Liver (tissue), 9 donors: ENCODE data around the gene RPUSD2. TPM values are rescaled to one million over a fixed set of nuclear protein-coding genes. Genes with fewer than 3 reads are reported as not detected.

Source experiments
- DNase-seq: peaks from one replicate; pipeline ENCODE4 v3.0.0-alpha.2; 2017; ENCODE audit warnings: low spot score
- H3K27ac ChIP-seq, 2 donors: one replicate each; pipeline ENCODE4 v1.7.0; 2013; ENCODE audit warnings: inconsistent platforms in 2 of 2, low read length in 2 of 2, control low read depth in 1 of 2, low read depth in 1 of 2, mild to moderate bottlenecking in 1 of 2
- H3K27me3 ChIP-seq, 4 donors: one replicate each; pipeline versions ENCODE4 v1.6.1 to v1.7.0; 2013; ENCODE audit warnings: low read length in 3 of 4, inconsistent platforms in 1 of 4, mild to moderate bottlenecking in 1 of 4, moderate library complexity in 1 of 4; ENCODE audit not compliant: control insufficient read depth in 4 of 4, insufficient read depth in 4 of 4
- H3K36me3 ChIP-seq, 4 donors: one replicate each; pipeline versions ENCODE4 v1.6.1 to v1.7.0; 2013; ENCODE audit warnings: low read length in 3 of 4, mild to moderate bottlenecking in 3 of 4, low read depth in 1 of 4, moderate library complexity in 1 of 4; ENCODE audit not compliant: control insufficient read depth in 4 of 4, insufficient read depth in 3 of 4
- H3K4me1 ChIP-seq, 4 donors: one replicate each; pipeline versions ENCODE4 v1.6.1 to v1.7.0; 2013; ENCODE audit warnings: low read length in 3 of 4, mild to moderate bottlenecking in 3 of 4, moderate library complexity in 1 of 4; ENCODE audit not compliant: control insufficient read depth in 4 of 4, insufficient read depth in 4 of 4
- H3K4me3 ChIP-seq, 3 donors: one replicate each; pipeline versions ENCODE4 v1.6.1 to v1.7.0; 2013; ENCODE audit warnings: low read length in 3 of 3, control low read depth in 1 of 3, low read depth in 1 of 3, mild to moderate bottlenecking in 1 of 3
- H3K9ac ChIP-seq, 2 donors: one replicate each; pipeline ENCODE4 v1.7.0; 2013; ENCODE audit warnings: low read length in 2 of 2, mild to moderate bottlenecking in 2 of 2, moderate library complexity in 2 of 2, control low read depth in 1 of 2, low read depth in 1 of 2
- H3K9me3 ChIP-seq, 4 donors: one replicate each; pipeline versions ENCODE4 v1.6.1 to v1.7.0; 2013; ENCODE audit warnings: low read length in 3 of 4; ENCODE audit not compliant: control insufficient read depth in 4 of 4
- EGR1 ChIP-seq, 2 donors: IDR thresholded peaks; 2 replicates each; pipeline ENCODE4 v1.6.1; 2016 to 2018; ENCODE audit warnings: antibody characterized with exemption in 2 of 2, low read depth in 2 of 2
- FOXA1 ChIP-seq: IDR thresholded peaks from 2 replicates; pipeline ENCODE4 v1.6.1; 2016; ENCODE audit warnings: antibody characterized with exemption
- FOXA2 ChIP-seq: IDR thresholded peaks from 2 replicates; pipeline ENCODE4 v1.6.1; 2016; ENCODE audit warnings: antibody characterized with exemption
- GABPA ChIP-seq, 2 donors: IDR thresholded peaks in 1 of 2; conservative IDR thresholded peaks in 1 of 2; 2 replicates each; pipeline ENCODE4 v1.6.1; 2016; ENCODE audit warnings: antibody characterized with exemption in 2 of 2, mild to moderate bottlenecking in 1 of 2, moderate library complexity in 1 of 2
- HNF4A ChIP-seq, 2 donors: conservative IDR thresholded peaks; 2 replicates each; pipeline ENCODE4 v1.6.1; 2016; ENCODE audit warnings: antibody characterized with exemption in 2 of 2, mild to moderate bottlenecking in 2 of 2
- HNF4G ChIP-seq: IDR thresholded peaks from 2 replicates; pipeline ENCODE4 v1.6.1; 2016; ENCODE audit warnings: antibody characterized with exemption
- MAX ChIP-seq: IDR thresholded peaks from 2 replicates; pipeline ENCODE4 v1.6.1; 2016; ENCODE audit warnings: antibody characterized with exemption
- NR2F2 ChIP-seq: IDR thresholded peaks from 2 replicates; pipeline ENCODE4 v1.6.1; 2016; ENCODE audit warnings: antibody characterized with exemption
- RAD21 ChIP-seq, 2 donors: IDR thresholded peaks; 2 replicates each; pipeline ENCODE4 v1.6.1; 2016; ENCODE audit warnings: antibody characterized with exemption in 2 of 2, mild to moderate bottlenecking in 2 of 2
- REST ChIP-seq: IDR thresholded peaks from 2 replicates; pipeline ENCODE4 v1.6.1; 2016; ENCODE audit warnings: antibody characterized with exemption, mild to moderate bottlenecking
- RXRA ChIP-seq, 2 donors: IDR thresholded peaks; 2 replicates each; pipeline ENCODE4 v1.6.1; 2017 to 2018; ENCODE audit warnings: antibody characterized with exemption in 2 of 2, mild to moderate bottlenecking in 1 of 2
- SP1 ChIP-seq: IDR thresholded peaks from 2 replicates; pipeline ENCODE4 v1.6.1; 2018; ENCODE audit warnings: antibody characterized with exemption, mild to moderate bottlenecking
- TAF1 ChIP-seq: conservative IDR thresholded peaks from 2 replicates; pipeline ENCODE4 v1.6.1; 2016; ENCODE audit warnings: antibody characterized with exemption, mild to moderate bottlenecking
- YY1 ChIP-seq: IDR thresholded peaks from 2 replicates; pipeline ENCODE4 v1.6.1; 2016; ENCODE audit warnings: antibody characterized with exemption, mild to moderate bottlenecking
- ZBTB33 ChIP-seq: IDR thresholded peaks from 2 replicates; pipeline ENCODE4 v1.6.1; 2016; ENCODE audit warnings: antibody characterized with exemption
- WGBS: extraction: QIAGEN DNeasy Blood & Tissue Kit; methylation state at CpG from one replicate; pipeline ENCODE4 v1.1.7; 2013; 5-methylcytosine and 5-hydroxymethylcytosine counted together
- polyA plus RNA-seq, 2 donors: library from polyadenylated mRNA; stranded (reverse) in 1 of 2; unstranded in 1 of 2; fragments of 200-250 nt in 1 of 2; fragments of >200 nt in 1 of 2; fragmentation: Nextera tagmentation in 1 of 2; extraction: Ambion mirVana in 1 of 2; gene quantifications; one replicate each; pipeline versions ENCODE4 v1.2.1 to v1.2.3, GENCODE V29; 2013 to 2015
- total RNA-seq, 2 donors: library from RNA; depleted of rRNA; stranded (reverse); fragments of >200 nt; gene quantifications; one replicate each; pipeline ENCODE4 v1.2.3, GENCODE V29; 2014
- TF ChIP-seq, protein P1 (sequence below): fragments of 150-350 bp; IDR thresholded peaks from 2 replicates; pipeline ENCODE4 v1.5.1; 2017; ENCODE audit warnings: improper control_type of control experiment, low read depth, low read length; ENCODE audit not compliant: missing input control
- TF ChIP-seq, protein P2 (sequence below): IDR thresholded peaks from 2 replicates; pipeline ENCODE4 v1.6.1; 2016; ENCODE audit warnings: antibody characterized with exemption
- donor health status: healthy.
- donor health status: healthy.
- donor health status: healthy.
- donor health status: healthy.
- donor health status: healthy.

RPUSD2 gene
- total and polyA plus RNA-seq, 4 donors = 5.3 to 7.6 (median 6.6) TPM

DNA sequence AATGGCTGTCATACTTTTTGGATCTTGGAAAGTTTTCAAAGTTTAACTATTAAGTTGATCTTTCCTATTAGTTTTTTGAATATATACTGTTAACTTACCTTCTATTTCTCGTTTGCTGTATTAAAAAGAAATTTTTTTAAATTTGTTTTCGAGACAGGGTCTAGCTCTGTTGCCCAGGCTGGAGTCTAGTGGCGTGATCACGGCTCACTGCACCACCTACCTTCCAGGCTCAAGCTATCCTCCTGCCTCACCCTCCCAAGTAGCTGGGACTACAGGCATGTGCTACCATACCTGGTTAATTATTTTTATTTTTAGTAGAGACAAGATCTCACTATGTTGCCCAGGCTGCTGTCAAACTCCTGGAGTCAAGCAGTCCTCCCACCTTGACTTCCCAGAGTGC is 29.6 kb downstream of the RPUSD2 start:
- Histone ChIP-seq H3K9ac (no peak overlapping the region), H3K27ac (no peak overlapping the region), H3K27me3 (no peaks in the 10 kb centered on the region), H3K9me3 (no peaks in the 10 kb centered on the region), H3K4me3 (no peak overlapping the region), H3K4me1 (peaks cover 0 to 13% (median 9%) of the 10 kb centered on the region in 4 donors), H3K36me3 (no peaks in the 10 kb centered on the region)
- 85% methylated on average over 4 of the region's 4 CpGs for WGBS
- TF ChIP-seq HNF4A (conservative IDR thresholded peaks at IDR 0.05) = no peak
- no peak for TF ChIP-seq NR2F2
- TF ChIP-seq RXRA (IDR thresholded peaks at IDR 0.05) = no peak
- TF ChIP-seq HNF4G = no peak
- no peak for TF ChIP-seq RAD21 (IDR thresholded peaks at IDR 0.05)
- TF ChIP-seq EGR1 (IDR thresholded peaks at IDR 0.05; ENCODE audit: low read depth in 2 of 2) = no peak
- TF ChIP-seq, protein P1, sequence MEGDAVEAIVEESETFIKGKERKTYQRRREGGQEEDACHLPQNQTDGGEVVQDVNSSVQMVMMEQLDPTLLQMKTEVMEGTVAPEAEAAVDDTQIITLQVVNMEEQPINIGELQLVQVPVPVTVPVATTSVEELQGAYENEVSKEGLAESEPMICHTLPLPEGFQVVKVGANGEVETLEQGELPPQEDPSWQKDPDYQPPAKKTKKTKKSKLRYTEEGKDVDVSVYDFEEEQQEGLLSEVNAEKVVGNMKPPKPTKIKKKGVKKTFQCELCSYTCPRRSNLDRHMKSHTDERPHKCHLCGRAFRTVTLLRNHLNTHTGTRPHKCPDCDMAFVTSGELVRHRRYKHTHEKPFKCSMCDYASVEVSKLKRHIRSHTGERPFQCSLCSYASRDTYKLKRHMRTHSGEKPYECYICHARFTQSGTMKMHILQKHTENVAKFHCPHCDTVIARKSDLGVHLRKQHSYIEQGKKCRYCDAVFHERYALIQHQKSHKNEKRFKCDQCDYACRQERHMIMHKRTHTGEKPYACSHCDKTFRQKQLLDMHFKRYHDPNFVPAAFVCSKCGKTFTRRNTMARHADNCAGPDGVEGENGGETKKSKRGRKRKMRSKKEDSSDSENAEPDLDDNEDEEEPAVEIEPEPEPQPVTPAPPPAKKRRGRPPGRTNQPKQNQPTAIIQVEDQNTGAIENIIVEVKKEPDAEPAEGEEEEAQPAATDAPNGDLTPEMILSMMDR = no peak
- TF ChIP-seq YY1 = no peak
- no peak for TF ChIP-seq FOXA2
- TF ChIP-seq SP1 = no peak
- TF ChIP-seq MAX = no peak
- no peak for TF ChIP-seq REST
- DNase-seq = no peak

- Histone ChIP-seq H3K9me3 (no peaks in the 10 kb centered on the region), H3K4me3 (no peak overlapping the region), H3K4me1 (no peaks in the 10 kb centered on the region), H3K27ac (no peak overlapping the region), H3K9ac (no peak overlapping the region), H3K27me3 (no peaks in the 10 kb centered on the region), H3K36me3 (no peaks in the 10 kb centered on the region)
- WGBS = 96% methylated on average over 12 of the region's 12 CpGs
- DNase-seq = no peak
- no peak for TF ChIP-seq RXRA (IDR thresholded peaks at IDR 0.05)
- no peak for TF ChIP-seq TAF1
- no peak for TF ChIP-seq MAX
- TF ChIP-seq, protein P2, sequence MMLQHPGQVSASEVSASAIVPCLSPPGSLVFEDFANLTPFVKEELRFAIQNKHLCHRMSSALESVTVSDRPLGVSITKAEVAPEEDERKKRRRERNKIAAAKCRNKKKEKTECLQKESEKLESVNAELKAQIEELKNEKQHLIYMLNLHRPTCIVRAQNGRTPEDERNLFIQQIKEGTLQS = no peak
- TF ChIP-seq HNF4A (conservative IDR thresholded peaks at IDR 0.05) = no peak
- TF ChIP-seq SP1 = no peak
- no peak for TF ChIP-seq NR2F2
- TF ChIP-seq REST = no peak
- TF ChIP-seq FOXA2 = no peak
- TF ChIP-seq YY1 = no peak
- no peak for TF ChIP-seq RAD21 (IDR thresholded peaks at IDR 0.05)
- no peak for TF ChIP-seq HNF4G
- TF ChIP-seq, protein P1 = no peak
- TF ChIP-seq GABPA (IDR thresholded peaks at IDR 0.05 in 1 of 2, conservative IDR thresholded peaks at IDR 0.05 in 1 of 2) = no peak
- no peak for TF ChIP-seq ZBTB33
- no peak for TF ChIP-seq FOXA1
- no peak for TF ChIP-seq EGR1 (IDR thresholded peaks at IDR 0.05; ENCODE audit: low read depth in 2 of 2)
Observed at GRCh38 chr15:40600956-40601355, 31.9 kb downstream of the RPUSD2 start.
